ENCODE data around the gene IFT74. TPM values are rescaled to one million over a fixed set of nuclear protein-coding genes. Genes with fewer than 3 reads are reported as not detected.

IFT74 gene
- total RNA-seq, 1 experiment from 2014 or later, result 16.2 TPM

- no peak for DNase-seq
- no peaks in the 10 kb centered on the region for H3K27me3 ChIP-seq (ENCODE audit: insufficient read depth, low read length)
- H3K9ac ChIP-seq (ENCODE audit: extremely low read depth, insufficient read length, low read length), result no peak overlapping the region
- no peak overlapping the region for H3K27ac ChIP-seq (ENCODE audit: insufficient read length, low read depth, low read length)
- H3K79me2 ChIP-seq (ENCODE audit: insufficient read depth, low read length), result no peaks in the 10 kb centered on the region
- H4K91ac ChIP-seq (ENCODE audit: insufficient read length, low read depth, low read length), result no peak overlapping the region
- no peak overlapping the region for H4K8ac ChIP-seq (replicated peaks; ENCODE audit: insufficient read length, low read depth, low read length)
- H3K4ac ChIP-seq (ENCODE audit: low read depth, low read length), result no peak overlapping the region
- Mint-ChIP-seq H3K27ac (no peak overlapping the region; a peak in 1 of 7 replicates), H3K4me1 (no peaks in the 10 kb centered on the region), H3K36me3 (ENCODE audit: insufficient read depth in 1 of 3, low read depth in 3 of 3) (peaks cover 0 to 9% (median 0%) of the 10 kb centered on the region in 3 experiments; a peak in 4 of 7 replicates), H3K9me3 (no peaks in the 10 kb centered on the region), H3K4me3 (no peak overlapping the region), H3K27me3 (ENCODE audit: low read depth) (no peaks in the 10 kb centered on the region)
- H4K20me1 ChIP-seq (ENCODE audit: control insufficient read depth, insufficient read depth, insufficient read length), result no peaks in the 10 kb centered on the region
- H2BK12ac ChIP-seq (ENCODE audit: insufficient read length, low read depth, low read length), result no peak overlapping the region
- no peaks in the 10 kb centered on the region for H3K23me2 ChIP-seq (ENCODE audit: insufficient read length, low read depth, low read length, poor library complexity, severe bottlenecking)
- no peaks in the 10 kb centered on the region for H3K79me1 ChIP-seq (ENCODE audit: insufficient read depth, low read depth, low read length, poor library complexity, severe bottlenecking)
- no peak overlapping the region for H2BK120ac ChIP-seq (ENCODE audit: low read depth, low read length, poor library complexity, severe bottlenecking)
- no peak overlapping the region for H2BK5ac ChIP-seq (ENCODE audit: insufficient read length, low read length)
- no peak overlapping the region for H2BK20ac ChIP-seq (ENCODE audit: low read depth, low read length, poor library complexity, severe bottlenecking)
- H3K18ac ChIP-seq (ENCODE audit: insufficient read length, low read depth, low read length), result no peak overlapping the region
- no peak overlapping the region for H4K5ac ChIP-seq (ENCODE audit: insufficient read length, low read depth, low read length)
- no peak overlapping the region for H3K56ac ChIP-seq (ENCODE audit: insufficient read length, low read depth, low read length)
- no peak overlapping the region for H3K23ac ChIP-seq (ENCODE audit: insufficient read length, low read depth, low read length)
- TF ChIP-seq CTCF (conservative IDR thresholded peaks at IDR 0.05), result no peak
- H3K4me1 ChIP-seq (ENCODE audit: insufficient read depth, low read length), result no peaks in the 10 kb centered on the region
- H3K9me3 ChIP-seq (ENCODE audit: control insufficient read depth, low read depth, low read length), result no peaks in the 10 kb centered on the region
- no peak overlapping the region for H2AK5ac ChIP-seq (ENCODE audit: insufficient read length, low read length)
- H2AFZ ChIP-seq (ENCODE audit: low read length), result no peak overlapping the region
- H3T11ph ChIP-seq (ENCODE audit: low read length), result no peak overlapping the region
- no peak overlapping the region for H3K14ac ChIP-seq (ENCODE audit: insufficient read depth, low read length)
- no peak overlapping the region for H2BK15ac ChIP-seq (ENCODE audit: low read depth, low read length)
- no peak overlapping the region for H3K4me2 ChIP-seq (ENCODE audit: insufficient read depth, insufficient read length, low read length)
Measured at GRCh38 chr9:27054841-27055240, 98.6 kb downstream of the IFT74 start.
